ENCODE data around the gene PCNX2.

GRCh38 chr1:233242827-233243483, 52.6 kb downstream of the PCNX2 start:
- TF ChIP-seq CTCF (IDR thresholded peaks at IDR 0.05) (no peak), ZFX (IDR thresholded peaks at IDR 0.05; ENCODE audit: borderline replicate concordance) (no peak)

All from 22Rv1 (cell line).